GM23338 (cell line): ENCODE measurements around the gene TMCC1. TPM values are rescaled to one million over a fixed set of nuclear protein-coding genes. Genes with fewer than 3 reads are reported as not detected.

Experiments used
- ATAC-seq: fragments of 200-7000 bp; cut with Tn5 transposase; 3 replicates; pipeline ENCODE4 v1.9.1; 2020
- DNase-seq: peaks from one replicate; pipeline ENCODE4 v3.0.0-alpha.2; 2015; ENCODE audit warnings: low spot score
- H2AFZ ChIP-seq: fragments of 200-600 bp; sonication (generic); 2 replicates; pipeline ENCODE4 v1.8.0; 2016; ENCODE audit warnings: antibody characterized with exemption, mild to moderate bottlenecking, moderate library complexity
- H3F3A ChIP-seq: fragments of 200-600 bp; sonication (generic); replicated peaks from 2 replicates; pipeline ENCODE4 v1.8.0; 2017; ENCODE audit warnings: antibody characterized with exemption, mixed run types, low read depth
- H3K27ac ChIP-seq: fragments of 200-600 bp; sonication (generic); 2 replicates; pipeline ENCODE4 v1.6.1; 2016; ENCODE audit warnings: low read depth
- H3K27me3 ChIP-seq: fragments of 200-600 bp; sonication (generic); 2 replicates; pipeline ENCODE4 v1.8.0; 2016; ENCODE audit warnings: mild to moderate bottlenecking, mixed run types, moderate library complexity; ENCODE audit not compliant: insufficient read depth
- H3K36me3 ChIP-seq: fragments of 200-600 bp; sonication (generic); 2 replicates; pipeline ENCODE4 v1.8.0; 2016; ENCODE audit warnings: mild to moderate bottlenecking; ENCODE audit not compliant: insufficient read depth
- H3K4me1 ChIP-seq: fragments of 200-600 bp; sonication (generic); 2 replicates; pipeline ENCODE4 v1.8.0; 2016; ENCODE audit warnings: mild to moderate bottlenecking, moderate library complexity; ENCODE audit not compliant: insufficient read depth
- H3K4me2 ChIP-seq: fragments of 200-600 bp; sonication (generic); 2 replicates; pipeline ENCODE4 v1.7.1; 2017; ENCODE audit warnings: mixed run types
- H3K4me3 ChIP-seq: fragments of 200-600 bp; sonication (generic); 2 replicates; pipeline ENCODE4 v1.6.1; 2016; ENCODE audit warnings: mixed run types
- H3K79me2 ChIP-seq: fragments of 200-600 bp; sonication (generic); replicated peaks from 2 replicates; pipeline ENCODE4 v1.8.0; 2017; ENCODE audit warnings: mild to moderate bottlenecking; ENCODE audit not compliant: insufficient read depth
- H3K9me2 ChIP-seq: fragments of 200-600 bp; sonication (generic); 2 replicates; pipeline ENCODE4 v1.8.0; 2017; ENCODE audit not compliant: insufficient read depth
- H4K20me1 ChIP-seq: fragments of 200-600 bp; sonication (generic); replicated peaks from 2 replicates; pipeline ENCODE4 v1.8.0; 2017; ENCODE audit warnings: mild to moderate bottlenecking; ENCODE audit not compliant: insufficient read depth
- H3K27ac Mint-ChIP-seq: 2 replicates; pipeline ENCODE4 v1.8.0; 2020; ENCODE audit warnings: inconsistent platforms, mild to moderate bottlenecking, moderate library complexity, mixed read lengths
- H3K27me3 Mint-ChIP-seq: 3 replicates; pipeline ENCODE4 v1.8.0; 2022; ENCODE audit warnings: low read depth, mild to moderate bottlenecking, moderate library complexity, mixed read lengths, inconsistent platforms; ENCODE audit not compliant: insufficient read depth, poor library complexity
- H3K36me3 Mint-ChIP-seq: 3 replicates; pipeline ENCODE4 v1.8.0; 2021; ENCODE audit warnings: low read depth, mild to moderate bottlenecking, inconsistent platforms, moderate library complexity, mixed read lengths
- H3K4me1 Mint-ChIP-seq: 3 replicates; pipeline ENCODE4 v1.8.0; 2020; ENCODE audit warnings: mild to moderate bottlenecking, inconsistent platforms, mixed read lengths
- H3K4me3 Mint-ChIP-seq: 3 replicates; pipeline ENCODE4 v1.8.0; 2021; ENCODE audit warnings: moderate library complexity, mild to moderate bottlenecking, inconsistent platforms, mixed read lengths
- H3K9me3 Mint-ChIP-seq: 3 replicates; pipeline ENCODE4 v1.8.0; 2020; ENCODE audit warnings: moderate library complexity, mild to moderate bottlenecking, inconsistent platforms, mixed read lengths
- CREB1 ChIP-seq: fragments of 250-450 bp; sonication (Bioruptor Pico); IDR thresholded peaks from 2 replicates; pipeline ENCODE4 v1.5.0; 2020; ENCODE audit warnings: low read depth, mild to moderate bottlenecking, moderate library complexity
- EZH2 ChIP-seq: fragments of 200-600 bp; sonication (generic); IDR thresholded peaks from one replicate; pipeline ENCODE4 v1.8.0; 2017; ENCODE audit warnings: antibody characterized with exemption, mild to moderate bottlenecking, low read depth; ENCODE audit not compliant: unreplicated experiment
- EZH2phosphoT487 ChIP-seq: fragments of 200-600 bp; sonication (generic); IDR thresholded peaks from one replicate; pipeline ENCODE4 v1.8.1; 2018; ENCODE audit warnings: antibody characterized with exemption; ENCODE audit not compliant: unreplicated experiment
- JUNB ChIP-seq: IDR thresholded peaks from one replicate; pipeline ENCODE4 v1.6.1; 2016; ENCODE audit warnings: antibody characterized with exemption; ENCODE audit not compliant: unreplicated experiment
- NANOG ChIP-seq: IDR thresholded peaks from 2 replicates; pipeline ENCODE4 v1.6.1; 2016; ENCODE audit warnings: antibody characterized with exemption, borderline replicate concordance
- POLR2AphosphoS5 ChIP-seq: IDR thresholded peaks from 2 replicates; pipeline ENCODE4 v1.6.1; 2016; ENCODE audit warnings: antibody characterized with exemption, low read depth
- REST ChIP-seq: IDR thresholded peaks from one replicate; pipeline ENCODE4 v1.6.1; 2018; ENCODE audit warnings: antibody characterized with exemption; ENCODE audit not compliant: unreplicated experiment
- STAT1 ChIP-seq: IDR thresholded peaks from one replicate; pipeline ENCODE4 v1.6.1; 2016; ENCODE audit warnings: antibody characterized with exemption; ENCODE audit not compliant: unreplicated experiment
- ZNF114 ChIP-seq: fragments of 250-450 bp; sonication (Bioruptor Pico); IDR thresholded peaks from 2 replicates; pipeline ENCODE4 v1.5.0; 2020; ENCODE audit warnings: mild to moderate bottlenecking, moderate library complexity
- ZNF331 ChIP-seq: fragments of 250-450 bp; sonication (Bioruptor Pico); IDR thresholded peaks from 2 replicates; pipeline ENCODE4 v1.5.0; 2020; ENCODE audit warnings: low read depth, mild to moderate bottlenecking, moderate library complexity
- polyA plus RNA-seq: library from polyadenylated mRNA; unstranded; fragments of >200 nt; fragmentation: Nextera tagmentation; extraction: Ambion mirVana; gene quantifications from 2 replicates; pipeline ENCODE4 v1.2.1, GENCODE V29; 2016
- total RNA-seq: library from RNA; depleted of rRNA; stranded (reverse); fragments of >200 nt; shearing (Covaris generic); gene quantifications from 2 replicates; pipeline ENCODE4 v1.2.3, GENCODE V29; 2014
- TF ChIP-seq, protein P1 (sequence below): IDR thresholded peaks from 2 replicates; pipeline ENCODE4 v1.6.1; 2016; ENCODE audit warnings: antibody characterized with exemption
- TF ChIP-seq, protein P2 (sequence below), 2 experiments: fragments of 200-600 bp in 1 of 2; sonication (generic) in 1 of 2; conservative IDR thresholded peaks; 2 replicates each; pipeline versions ENCODE4 v1.5.1 to v1.6.1; 2016 to 2017; ENCODE audit warnings: antibody characterized with exemption in 2 of 2, low read depth in 2 of 2, mild to moderate bottlenecking in 2 of 2, moderate library complexity in 1 of 2

Gene TMCC1
- total and polyA plus RNA-seq, 2 experiments from 2014 or later, result 8.2 to 18.4 TPM

- ATAC-seq (no peak), DNase-seq (no peak)
- Histone ChIP-seq H3K9me2 (no peaks in the 10 kb centered on the region), H4K20me1 (peaks cover 3% of the 10 kb centered on the region; the same call in 1 of the 2 replicates), H3K4me2 (no peak overlapping the region), H3F3A (no peaks in the 10 kb centered on the region), H3K36me3 (no peaks in the 10 kb centered on the region), H3K27ac (no peak overlapping the region), H3K27me3 (no peaks in the 10 kb centered on the region), H3K4me3 (no peak overlapping the region), H2AFZ (no peak overlapping the region), H3K4me1 (peaks cover 14% of the 10 kb centered on the region), H3K79me2 (peaks cover 20% of the 10 kb centered on the region)
- Mint-ChIP-seq H3K4me1 (peaks cover 13% of the 10 kb centered on the region), H3K9me3 (peaks cover 4% of the 10 kb centered on the region; the same call in 1 of the 3 replicates), H3K27me3 (no peaks in the 10 kb centered on the region), H3K36me3 (peaks cover 5% of the 10 kb centered on the region; the same call in 2 of the 3 replicates), H3K27ac (no peak overlapping the region), H3K4me3 (no peak overlapping the region)
- TF ChIP-seq ZNF331, result no peak
- TF ChIP-seq, protein P1, sequence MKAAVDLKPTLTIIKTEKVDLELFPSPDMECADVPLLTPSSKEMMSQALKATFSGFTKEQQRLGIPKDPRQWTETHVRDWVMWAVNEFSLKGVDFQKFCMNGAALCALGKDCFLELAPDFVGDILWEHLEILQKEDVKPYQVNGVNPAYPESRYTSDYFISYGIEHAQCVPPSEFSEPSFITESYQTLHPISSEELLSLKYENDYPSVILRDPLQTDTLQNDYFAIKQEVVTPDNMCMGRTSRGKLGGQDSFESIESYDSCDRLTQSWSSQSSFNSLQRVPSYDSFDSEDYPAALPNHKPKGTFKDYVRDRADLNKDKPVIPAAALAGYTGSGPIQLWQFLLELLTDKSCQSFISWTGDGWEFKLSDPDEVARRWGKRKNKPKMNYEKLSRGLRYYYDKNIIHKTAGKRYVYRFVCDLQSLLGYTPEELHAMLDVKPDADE, result no peak
- TF ChIP-seq EZH2phosphoT487, result no peak
- no peak for TF ChIP-seq NANOG
- no peak for TF ChIP-seq ZNF114 (CRISPR knock-in tag)
- no peak for TF ChIP-seq EZH2
- no peak for TF ChIP-seq POLR2AphosphoS5
- TF ChIP-seq CREB1 (CRISPR knock-in tag), result no peak
- TF ChIP-seq JUNB, result no peak
- no peak for TF ChIP-seq STAT1
- TF ChIP-seq REST, result no peak
Measured at GRCh38 chr3:129840707-129841360, 52.7 kb downstream of the TMCC1 start.

- Histone ChIP-seq H3K27ac (peak overlapping the region; percentile 62; the same call in 1 of the 2 replicates), H3K4me3 (no peak overlapping the region), H4K20me1 (no peaks in the 10 kb centered on the region; the same call in 1 of the 2 replicates), H3K9me2 (no peaks in the 10 kb centered on the region), H3K79me2 (peaks cover 40% of the 10 kb centered on the region), H2AFZ (no peak overlapping the region), H3K4me1 (peaks cover 14% of the 10 kb centered on the region), H3F3A (no peaks in the 10 kb centered on the region), H3K27me3 (no peaks in the 10 kb centered on the region), H3K4me2 (no peak overlapping the region), H3K36me3 (no peaks in the 10 kb centered on the region)
- Mint-ChIP-seq H3K36me3 (peaks cover 5% of the 10 kb centered on the region; the same call in 2 of the 3 replicates), H3K4me3 (no peak overlapping the region), H3K27me3 (no peaks in the 10 kb centered on the region), H3K27ac (no peak overlapping the region), H3K9me3 (peaks cover 4% of the 10 kb centered on the region; the same call in 1 of the 3 replicates), H3K4me1 (peaks cover 13% of the 10 kb centered on the region)
- no peak for ATAC-seq
- DNase-seq, result peak; percentile 16
- TF ChIP-seq, protein P2, sequence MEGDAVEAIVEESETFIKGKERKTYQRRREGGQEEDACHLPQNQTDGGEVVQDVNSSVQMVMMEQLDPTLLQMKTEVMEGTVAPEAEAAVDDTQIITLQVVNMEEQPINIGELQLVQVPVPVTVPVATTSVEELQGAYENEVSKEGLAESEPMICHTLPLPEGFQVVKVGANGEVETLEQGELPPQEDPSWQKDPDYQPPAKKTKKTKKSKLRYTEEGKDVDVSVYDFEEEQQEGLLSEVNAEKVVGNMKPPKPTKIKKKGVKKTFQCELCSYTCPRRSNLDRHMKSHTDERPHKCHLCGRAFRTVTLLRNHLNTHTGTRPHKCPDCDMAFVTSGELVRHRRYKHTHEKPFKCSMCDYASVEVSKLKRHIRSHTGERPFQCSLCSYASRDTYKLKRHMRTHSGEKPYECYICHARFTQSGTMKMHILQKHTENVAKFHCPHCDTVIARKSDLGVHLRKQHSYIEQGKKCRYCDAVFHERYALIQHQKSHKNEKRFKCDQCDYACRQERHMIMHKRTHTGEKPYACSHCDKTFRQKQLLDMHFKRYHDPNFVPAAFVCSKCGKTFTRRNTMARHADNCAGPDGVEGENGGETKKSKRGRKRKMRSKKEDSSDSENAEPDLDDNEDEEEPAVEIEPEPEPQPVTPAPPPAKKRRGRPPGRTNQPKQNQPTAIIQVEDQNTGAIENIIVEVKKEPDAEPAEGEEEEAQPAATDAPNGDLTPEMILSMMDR (conservative IDR thresholded peaks at IDR 0.05; ENCODE audit: low read depth in 2 of 2), result no peak
- TF ChIP-seq JUNB, result no peak
- no peak for TF ChIP-seq NANOG
- TF ChIP-seq CREB1 (CRISPR knock-in tag), result no peak
Measured at GRCh38 chr3:129838086-129838485, 55.4 kb downstream of the TMCC1 start.
